Ecto neural progenitor cell (in vitro differentiated cells): Measurements from ENCODE around the gene EPN2.
"Not testable (repeated sequence)": the region's sequence is repeated elsewhere in the genome, so short reads cannot be mapped to it uniquely, and the experiment has no call there.

Experiments used
- DNase-seq: peaks from one replicate; pipeline ENCODE4 v3.0.0-alpha.2; 2018; ENCODE audit warnings: low spot score

Gene EPN2

GRCh38 chr17:19237139-19237388, at the start of gene EPN2:
TSS of gene EPN2 (plus strand) at chr17:19237366. CDS start at chr17:19283120, 45,754 bp downstream.
- DNase-seq: peak; percentile 88

DNA sequence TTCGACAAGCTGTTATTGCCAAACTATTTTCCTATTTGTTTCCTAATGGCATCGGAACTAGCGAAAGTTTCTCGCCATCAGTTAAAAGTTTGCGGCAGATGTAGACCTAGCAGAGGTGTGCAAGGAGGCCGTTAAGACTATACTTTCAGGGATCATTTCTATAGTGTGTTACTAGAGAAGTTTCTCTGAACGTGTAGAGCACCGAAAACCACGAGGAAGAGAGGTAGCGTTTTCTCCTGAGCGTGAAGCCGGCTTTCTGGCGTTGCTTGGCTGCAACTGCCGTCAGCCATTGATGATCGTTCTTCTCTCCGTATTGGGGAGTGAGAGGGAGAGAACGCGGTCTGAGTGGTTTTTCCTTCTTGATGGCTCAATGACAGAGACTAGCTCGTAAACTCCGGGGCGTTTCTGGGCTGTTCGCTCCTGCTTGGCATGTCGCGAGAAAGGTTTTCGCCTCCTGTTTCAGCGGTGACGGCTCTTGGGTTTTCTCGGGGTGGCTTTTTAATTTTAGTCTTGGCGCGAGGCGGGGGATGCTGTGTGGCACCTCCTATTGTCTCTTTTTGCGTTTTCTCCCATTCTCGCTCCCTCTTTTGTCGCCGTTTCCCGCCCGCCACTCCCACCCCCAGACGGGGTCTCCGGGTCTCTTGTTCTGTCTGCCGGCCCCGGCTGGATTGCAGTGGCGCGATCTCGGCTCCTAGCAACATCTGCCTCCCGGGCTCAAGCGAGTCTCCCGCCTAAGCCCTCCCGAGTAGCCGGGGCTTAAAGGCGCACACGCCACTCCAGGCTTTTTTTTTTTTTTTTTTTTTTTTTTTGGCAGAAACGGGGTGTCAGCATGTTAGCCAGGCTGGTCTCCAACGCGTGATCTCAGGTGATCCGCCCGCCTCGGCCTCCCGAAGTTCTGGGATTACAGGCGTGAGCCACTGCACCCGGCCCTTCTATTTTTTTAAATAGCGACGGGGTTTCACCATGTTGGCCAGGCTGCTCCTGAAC, 49.0 kb upstream of the EPN2 start:
- DNase-seq: not testable (repeated sequence)

- DNase-seq: not testable (repeated sequence)
Observed at GRCh38 chr17:19188870-19189708, 48.1 kb upstream of the EPN2 start.

DNA sequence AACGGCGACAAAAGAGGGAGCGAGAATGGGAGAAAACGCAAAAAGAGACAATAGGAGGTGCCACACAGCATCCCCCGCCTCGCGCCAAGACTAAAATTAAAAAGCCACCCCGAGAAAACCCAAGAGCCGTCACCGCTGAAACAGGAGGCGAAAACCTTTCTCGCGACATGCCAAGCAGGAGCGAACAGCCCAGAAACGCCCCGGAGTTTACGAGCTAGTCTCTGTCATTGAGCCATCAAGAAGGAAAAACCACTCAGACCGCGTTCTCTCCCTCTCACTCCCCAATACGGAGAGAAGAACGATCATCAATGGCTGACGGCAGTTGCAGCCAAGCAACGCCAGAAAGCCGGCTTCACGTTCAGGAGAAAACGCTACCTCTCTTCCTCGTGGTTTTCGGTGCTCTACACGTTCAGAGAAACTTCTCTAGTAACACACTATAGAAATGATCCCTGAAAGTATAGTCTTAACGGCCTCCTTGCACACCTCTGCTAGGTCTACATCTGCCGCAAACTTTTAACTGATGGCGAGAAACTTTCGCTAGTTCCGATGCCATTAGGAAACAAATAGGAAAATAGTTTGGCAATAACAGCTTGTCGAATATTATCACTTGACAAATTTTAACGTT, 47.3 kb upstream of the EPN2 start:
- DNase-seq: not testable (repeated sequence)

GRCh38 chr17:19196382-19197204, 40.6 kb upstream of the EPN2 start:
- not testable (repeated sequence) for DNase-seq

- DNase-seq: not testable (repeated sequence)
Observed at GRCh38 chr17:19202448-19202847, 34.7 kb upstream of the EPN2 start.

DNA sequence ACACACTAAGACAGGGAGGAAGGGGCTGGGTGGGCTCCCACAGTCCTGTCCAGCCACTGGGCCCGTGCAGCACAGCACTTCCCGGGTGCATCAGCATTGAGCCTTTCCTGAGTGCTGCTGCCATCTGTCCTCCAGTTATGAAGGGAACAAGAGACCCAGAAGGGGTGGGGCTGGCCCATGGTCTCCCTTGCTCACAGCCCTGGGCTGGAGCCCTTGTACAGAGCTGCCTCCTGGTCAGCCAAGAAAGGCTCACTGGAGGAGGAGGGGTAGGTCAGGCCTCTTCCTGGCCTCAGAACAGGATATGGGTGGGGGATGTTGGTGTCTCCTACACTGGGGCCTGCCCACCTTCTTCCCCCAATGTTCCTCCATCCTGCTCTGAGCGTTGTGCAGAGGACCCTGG, 33.7 kb upstream of the EPN2 start:
- DNase-seq: not testable (repeated sequence)

- not testable (repeated sequence) for DNase-seq
Observed at GRCh38 chr17:19215074-19215860, 21.9 kb upstream of the EPN2 start.

DNA sequence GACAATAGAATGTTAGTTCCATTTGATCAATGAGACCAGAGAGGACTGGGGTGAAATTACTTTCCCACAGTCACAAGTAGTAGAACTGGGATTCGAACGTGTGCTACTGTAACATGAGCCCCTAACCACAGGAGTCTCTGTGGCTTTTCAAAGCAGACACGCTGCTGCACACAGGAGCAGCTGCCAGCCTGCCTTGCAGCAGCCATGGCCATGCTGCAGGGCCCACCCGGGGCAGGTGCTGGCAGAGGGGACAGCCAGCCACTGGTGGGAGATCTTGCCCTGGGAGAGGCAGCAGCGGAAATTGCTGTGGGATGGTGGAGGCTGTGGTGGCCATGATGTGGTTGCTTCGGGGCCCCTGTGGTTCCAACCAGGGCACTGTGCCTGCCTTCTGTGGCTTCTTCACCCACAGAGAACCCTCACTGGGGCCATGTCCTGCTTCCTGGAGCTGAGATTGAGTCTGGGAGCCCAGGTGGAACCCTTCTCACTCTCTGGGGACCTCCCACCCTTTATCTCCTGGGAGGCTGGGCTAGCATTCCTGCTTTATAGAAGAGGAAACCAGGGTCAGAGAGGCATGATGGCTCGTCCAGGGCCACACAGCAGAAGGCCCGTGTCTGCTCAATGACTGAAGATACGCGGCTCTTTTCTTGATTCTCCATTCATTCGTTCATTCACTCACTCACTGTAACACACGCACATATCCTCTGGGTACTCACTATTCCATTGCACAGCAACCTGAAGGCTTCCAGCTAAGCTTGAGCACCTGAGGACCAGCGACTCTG, 20.8 kb upstream of the EPN2 start:
- DNase-seq: not testable (repeated sequence)

GRCh38 chr17:19218914-19219313, 18.3 kb upstream of the EPN2 start:
- DNase-seq: not testable (repeated sequence)

- not testable (repeated sequence) for DNase-seq
Observed at GRCh38 chr17:19219384-19219783, 17.8 kb upstream of the EPN2 start.

DNA sequence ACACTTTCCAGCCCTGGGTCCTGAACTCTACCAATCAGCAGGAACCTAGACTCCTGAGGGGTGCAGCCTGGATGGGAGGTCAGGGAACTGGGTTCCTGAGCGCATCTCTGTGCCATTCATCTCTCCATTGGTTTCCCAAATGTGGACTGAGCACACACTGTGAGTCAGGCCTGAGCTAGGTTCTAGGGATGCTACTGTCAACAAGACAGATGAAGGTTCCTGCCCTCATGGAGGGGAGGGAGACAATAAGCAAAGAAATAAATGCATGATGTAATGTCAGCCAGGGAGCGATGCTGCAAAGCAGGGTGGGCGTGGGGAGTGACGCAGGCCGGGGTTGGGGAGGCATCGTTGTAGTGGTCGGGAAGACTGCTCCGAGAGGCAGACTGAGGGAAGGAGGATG, 17.0 kb upstream of the EPN2 start:
- DNase-seq: not testable (repeated sequence)

DNA sequence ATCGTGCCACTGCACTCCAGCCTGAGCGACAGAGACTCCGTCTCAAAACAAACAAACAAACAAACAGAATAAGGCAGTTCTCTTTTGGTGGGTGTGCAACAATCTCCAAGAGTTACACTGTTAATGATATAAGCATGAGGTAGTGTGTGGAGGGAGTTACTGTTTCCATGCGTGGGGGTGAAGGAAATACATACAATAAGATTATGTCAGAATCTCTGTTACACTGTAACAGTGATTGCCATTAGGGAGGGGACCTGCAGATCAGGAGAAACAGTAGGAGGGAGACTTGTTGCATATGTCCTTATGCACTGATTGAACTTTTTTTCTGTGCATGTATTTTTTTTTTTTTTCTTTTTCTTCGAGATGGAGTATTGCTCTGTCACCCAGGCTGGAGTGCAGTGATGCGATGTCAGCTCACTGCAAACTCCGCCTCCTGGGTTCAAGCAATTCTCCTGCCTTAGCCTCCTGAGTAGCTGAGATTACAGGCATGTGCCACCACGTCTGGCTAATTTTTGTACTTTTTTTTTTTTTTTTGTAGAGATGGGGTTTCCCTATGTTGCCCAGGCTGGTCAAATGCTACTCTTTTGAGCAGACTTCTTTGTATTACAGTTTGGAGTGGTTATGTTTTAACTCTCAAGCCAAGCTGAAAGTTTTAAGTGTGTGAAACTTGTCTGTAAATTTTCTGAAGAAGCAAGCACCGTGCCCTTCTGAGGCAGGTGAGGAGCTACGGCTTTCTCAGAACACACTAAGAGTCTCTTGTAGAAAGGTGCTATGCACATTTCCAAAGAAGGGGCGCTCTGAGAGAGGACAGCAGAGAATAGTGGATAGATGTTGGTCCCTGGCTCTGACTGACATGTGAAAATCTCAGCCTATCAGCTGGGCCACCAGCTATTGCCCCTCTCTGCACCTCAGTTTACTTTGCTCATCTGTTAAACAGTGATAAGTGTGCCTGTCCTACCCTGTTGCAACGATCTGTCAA, 10.3 kb upstream of the EPN2 start:
- not testable (repeated sequence) for DNase-seq

DNA sequence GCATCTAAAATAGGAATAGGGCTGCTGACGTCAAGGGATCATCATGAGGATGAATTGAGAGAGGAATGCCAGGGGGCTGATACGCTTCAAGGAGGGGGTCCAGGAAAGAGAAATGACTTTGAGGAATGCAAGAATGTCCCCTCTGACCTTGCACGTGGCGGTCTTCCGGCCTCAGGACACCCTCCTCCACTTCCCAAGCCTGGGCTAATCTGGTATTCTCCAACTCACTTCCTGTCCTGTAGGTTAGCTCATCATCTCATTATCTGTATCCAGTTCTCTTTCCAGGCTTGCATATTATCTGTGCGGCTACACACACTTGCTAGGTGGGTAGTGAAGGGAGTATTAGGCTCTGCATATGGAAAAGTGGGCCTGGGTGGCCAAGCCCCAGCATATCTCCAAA, 2.5 kb upstream of the EPN2 start:
- not testable (repeated sequence) for DNase-seq

- not testable (repeated sequence) for DNase-seq
Observed at GRCh38 chr17:19236351-19237138, 621 bp upstream of the EPN2 start.

DNA sequence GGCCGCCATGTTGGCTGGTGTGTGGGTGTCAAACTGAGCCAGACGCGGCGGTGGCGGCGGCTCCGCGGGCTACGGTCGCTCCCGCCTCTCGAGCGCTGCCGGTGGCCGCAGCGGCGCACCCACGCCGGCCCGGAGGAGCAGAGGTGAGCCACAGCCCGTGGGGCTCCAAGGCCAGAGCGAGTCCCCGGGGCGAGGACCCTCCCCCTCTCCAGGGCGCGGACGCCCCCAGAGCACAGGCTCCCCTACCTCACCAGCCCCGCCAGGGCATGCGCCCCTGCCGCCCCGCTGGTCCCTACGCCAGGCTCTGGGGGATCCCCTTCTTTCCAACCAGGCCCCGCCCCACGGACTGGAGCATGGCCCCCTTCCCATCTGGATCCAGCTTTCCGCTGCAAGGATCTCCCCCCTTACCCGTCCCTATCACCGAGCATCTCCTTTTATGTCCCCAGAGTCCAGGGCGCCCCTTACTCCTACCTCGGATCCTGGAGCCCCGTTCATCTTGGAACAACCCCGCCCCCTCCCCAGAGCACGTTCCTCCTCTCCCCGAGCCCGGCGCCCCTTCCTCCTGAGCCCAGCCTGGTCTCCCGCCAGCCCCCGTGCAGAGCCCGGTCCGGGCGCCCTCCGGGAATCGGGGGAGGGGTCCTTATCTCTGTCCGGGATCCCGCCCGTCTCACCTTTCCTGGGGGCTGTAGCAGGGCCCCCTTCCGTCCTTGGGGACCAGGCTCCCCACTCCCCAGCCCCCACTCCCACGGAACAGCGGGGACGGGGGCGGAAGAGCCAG, 412 bp downstream of the EPN2 start:
- DNase-seq: peak; percentile 79

DNA sequence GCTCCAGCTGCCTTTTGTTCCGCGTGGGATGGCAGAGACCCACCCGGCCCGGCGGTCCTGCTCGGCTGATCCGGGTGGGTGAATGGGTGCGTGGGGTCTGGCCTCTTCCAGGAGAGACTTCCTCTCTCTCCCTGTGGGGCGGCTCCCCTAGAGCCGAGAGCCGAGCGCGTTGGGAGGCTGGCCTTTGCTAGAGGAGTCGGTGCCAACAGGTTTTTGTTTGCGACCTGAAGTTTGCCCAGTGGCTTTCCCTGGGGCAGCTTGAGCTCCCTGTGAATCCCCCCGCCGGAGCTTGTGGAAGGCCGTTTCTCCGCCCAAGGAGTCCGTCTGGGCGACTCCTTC, 970 bp downstream of the EPN2 start:
- peak; percentile 72 for DNase-seq
